GM18868 (cell line): ENCODE data around the gene NUDT22.
A peak's percentile ranks its signal among the peaks of the same experiment; 100 is the strongest.

ENCODE experiments used
- ATAC-seq: cut with Tn5 transposase; IDR thresholded peaks from one replicate; pipeline ENCODE4 v1.9.1; 2021; ENCODE audit warnings: mild to moderate bottlenecking, moderate library complexity; ENCODE audit not compliant: unreplicated experiment

The NUDT22 gene

GRCh38 chr11:64268025-64268892, 42.2 kb downstream of the NUDT22 start:
- no peak for ATAC-seq

- peak; percentile 10 for ATAC-seq
Observed at GRCh38 chr11:64268893-64269539, 42.9 kb downstream of the NUDT22 start.

- ATAC-seq = peak; percentile 70
Observed at GRCh38 chr11:64269540-64270220, 43.6 kb downstream of the NUDT22 start.

GRCh38 chr11:64275031-64275800, 49.1 kb downstream of the NUDT22 start:
- no peak for ATAC-seq

GRCh38 chr11:64275841-64276240, 49.8 kb downstream of the NUDT22 start:
- ATAC-seq = no peak

GRCh38 chr11:64276653-64277431, 50.8 kb downstream of the NUDT22 start:
- no peak for ATAC-seq

- ATAC-seq = no peak
Observed at GRCh38 chr11:64278576-64279190, 52.6 kb downstream of the NUDT22 start.
